ENCODE data around the gene AGK.
"Not testable (repeated sequence)": the region's sequence is repeated elsewhere in the genome, so short reads cannot be mapped to it uniquely, and the experiment has no call there.

The AGK gene

DNA sequence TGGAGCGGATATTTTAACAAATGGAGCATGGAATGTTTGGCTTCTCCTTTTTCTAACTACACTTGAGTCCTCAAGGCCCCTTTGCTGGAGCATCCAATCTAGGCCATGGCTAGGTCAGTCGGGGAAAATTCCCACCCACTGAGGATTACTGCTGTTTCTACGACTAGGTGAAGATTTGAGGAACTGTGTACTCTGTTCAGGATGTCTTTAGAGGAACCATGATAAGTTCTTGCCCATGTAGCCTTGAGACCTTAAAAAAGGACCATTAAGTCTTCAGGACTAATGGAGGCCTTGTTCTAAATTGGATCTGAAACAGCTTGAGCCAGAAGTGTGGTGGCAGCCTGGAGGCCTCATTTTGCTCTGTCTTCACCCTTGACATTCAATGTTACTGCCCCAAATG lies 6.2 kb downstream of the AGK start:
- no peak for DNase-seq

DNA sequence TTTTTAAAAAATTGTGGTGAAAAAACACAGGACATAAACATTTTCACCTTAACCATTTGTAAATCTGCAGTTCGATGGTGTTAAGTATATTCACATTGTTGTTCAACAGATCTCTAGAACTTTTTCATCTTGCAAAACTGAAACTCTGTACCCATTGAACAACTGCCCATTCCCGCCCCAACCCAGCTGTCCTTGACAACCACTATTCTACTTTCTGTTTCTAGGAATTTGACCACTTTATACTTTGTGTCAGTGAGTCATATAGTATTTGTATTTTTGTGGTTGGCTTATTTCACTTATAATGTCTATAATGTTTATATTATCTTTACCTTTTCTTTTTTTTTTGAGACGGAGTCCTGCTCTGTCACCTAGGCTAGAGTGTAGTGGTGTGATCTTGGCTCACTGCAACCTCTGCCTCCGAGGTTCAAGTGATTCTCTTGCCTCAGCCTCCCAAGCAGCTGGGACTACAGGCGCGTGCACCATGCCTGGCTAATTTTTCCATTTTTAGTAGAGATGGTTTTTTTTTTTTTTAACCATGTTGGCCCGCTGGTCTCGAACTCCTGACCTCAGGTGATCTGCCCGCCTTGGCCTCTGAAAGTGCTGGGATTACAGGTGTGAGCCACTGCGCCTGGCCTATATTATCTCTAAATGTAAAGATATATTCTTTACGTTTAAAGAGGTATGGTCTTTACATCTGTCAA lies 6.8 kb downstream of the AGK start:
- not testable (repeated sequence) for DNase-seq

DNA sequence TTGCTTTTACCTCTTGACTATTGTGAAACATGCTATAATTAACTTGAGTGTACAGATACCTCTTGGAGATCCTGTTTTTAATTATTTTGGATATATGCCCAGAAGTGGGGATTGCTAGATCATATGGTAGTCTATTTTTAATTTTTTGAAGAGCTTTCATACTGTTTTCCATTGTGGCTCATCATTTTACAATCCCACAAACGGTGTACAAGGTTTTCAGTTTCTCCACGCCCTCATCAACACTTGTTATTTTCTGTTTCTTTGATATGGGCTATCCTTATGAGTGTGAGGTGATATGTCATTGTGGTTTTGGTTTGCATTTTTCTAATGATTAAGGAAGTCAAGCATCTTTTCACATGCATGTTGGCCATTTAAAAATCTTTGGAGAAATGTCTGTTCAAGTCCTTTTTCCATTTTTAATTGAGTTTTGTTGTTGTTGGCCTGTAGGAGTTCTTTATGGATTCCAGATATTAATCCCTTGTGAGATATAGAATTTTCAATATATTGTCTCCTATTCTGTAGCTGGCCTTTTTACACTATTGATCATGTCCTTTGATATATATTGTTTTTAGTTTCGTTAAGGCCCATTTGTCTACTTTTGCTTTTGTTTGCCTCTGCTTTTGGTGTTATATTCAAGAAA lies 7.5 kb downstream of the AGK start:
- no peak for DNase-seq

DNA sequence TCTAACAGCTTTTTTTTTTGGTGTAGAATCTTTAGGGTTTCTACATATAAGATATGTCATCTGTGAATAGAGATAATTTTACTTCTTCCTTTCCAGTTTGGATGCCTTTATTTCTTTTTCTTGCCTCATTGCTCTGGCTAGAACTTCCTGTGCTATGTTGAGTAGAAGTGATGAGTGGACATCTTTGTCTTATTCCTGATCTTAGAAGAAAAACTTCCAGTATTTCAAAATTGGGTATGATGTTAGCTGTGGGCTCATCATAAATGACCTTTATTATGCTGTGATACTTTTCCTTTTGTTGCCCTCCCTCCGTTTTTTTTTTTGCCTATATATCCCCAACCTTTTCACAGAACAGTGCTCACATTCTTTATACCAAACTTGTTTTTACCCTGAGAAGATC lies 8.8 kb downstream of the AGK start:
- DNase-seq = no peak

DNA sequence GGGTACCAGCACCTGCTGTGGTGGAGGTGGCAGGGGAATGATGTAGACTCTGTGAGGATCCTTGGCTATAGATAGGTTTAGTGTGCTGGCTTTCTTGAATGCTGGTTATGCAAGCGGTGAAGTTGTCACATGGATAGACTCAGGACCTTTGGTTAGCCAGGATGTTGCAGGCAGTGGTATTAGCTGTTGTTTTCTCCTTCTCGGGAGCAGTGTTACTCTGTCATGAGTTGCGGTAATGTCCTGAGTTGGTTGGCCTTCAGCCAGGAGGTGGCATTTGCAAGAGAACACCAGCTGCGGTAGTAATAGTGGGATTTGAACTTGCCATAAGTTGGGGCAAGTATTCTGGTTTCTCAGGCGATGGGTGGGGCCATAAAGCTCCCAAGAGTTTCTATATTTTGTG lies 10.8 kb downstream of the AGK start:
- no peak for DNase-seq

DNA sequence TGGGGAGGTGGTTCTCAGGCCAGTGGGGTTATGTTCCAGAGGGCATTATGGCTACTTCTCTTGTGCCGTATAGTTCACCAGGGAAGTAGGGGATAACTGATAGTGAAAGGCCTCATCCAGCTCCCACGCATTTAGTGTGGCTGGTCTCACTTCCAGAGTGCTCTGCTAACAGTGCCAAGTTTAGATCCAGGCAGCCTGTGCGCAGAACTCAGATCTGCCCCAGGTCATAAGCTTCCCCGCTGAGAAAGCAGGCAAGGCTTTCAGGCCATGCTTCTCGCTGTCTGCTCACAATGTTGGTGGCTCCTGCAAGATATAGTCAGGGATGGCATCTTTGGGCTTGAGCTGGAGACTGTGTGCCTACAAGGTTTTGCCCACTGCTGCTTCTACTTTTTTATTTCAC lies 11.3 kb downstream of the AGK start:
- DNase-seq = no peak

DNA sequence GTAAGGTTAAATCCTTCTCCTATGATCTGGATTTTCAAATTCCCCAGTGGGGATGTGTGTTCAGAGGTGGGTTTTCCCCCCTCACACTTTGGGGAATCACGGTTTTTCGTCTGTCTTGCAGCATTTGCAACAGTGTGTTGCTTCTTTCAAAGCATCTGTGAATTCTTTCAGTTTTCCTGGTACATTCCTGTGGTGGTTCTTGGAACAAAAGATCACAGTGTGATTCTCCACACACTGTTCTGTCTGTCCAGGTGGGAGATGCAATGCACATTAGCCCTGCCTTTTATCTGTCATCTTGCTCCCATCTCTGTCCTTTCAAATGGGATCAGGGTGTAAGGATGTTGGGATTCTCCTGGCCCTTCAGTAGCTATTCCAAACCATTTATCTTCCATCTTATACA lies 11.8 kb downstream of the AGK start:
- no peak for DNase-seq

DNA sequence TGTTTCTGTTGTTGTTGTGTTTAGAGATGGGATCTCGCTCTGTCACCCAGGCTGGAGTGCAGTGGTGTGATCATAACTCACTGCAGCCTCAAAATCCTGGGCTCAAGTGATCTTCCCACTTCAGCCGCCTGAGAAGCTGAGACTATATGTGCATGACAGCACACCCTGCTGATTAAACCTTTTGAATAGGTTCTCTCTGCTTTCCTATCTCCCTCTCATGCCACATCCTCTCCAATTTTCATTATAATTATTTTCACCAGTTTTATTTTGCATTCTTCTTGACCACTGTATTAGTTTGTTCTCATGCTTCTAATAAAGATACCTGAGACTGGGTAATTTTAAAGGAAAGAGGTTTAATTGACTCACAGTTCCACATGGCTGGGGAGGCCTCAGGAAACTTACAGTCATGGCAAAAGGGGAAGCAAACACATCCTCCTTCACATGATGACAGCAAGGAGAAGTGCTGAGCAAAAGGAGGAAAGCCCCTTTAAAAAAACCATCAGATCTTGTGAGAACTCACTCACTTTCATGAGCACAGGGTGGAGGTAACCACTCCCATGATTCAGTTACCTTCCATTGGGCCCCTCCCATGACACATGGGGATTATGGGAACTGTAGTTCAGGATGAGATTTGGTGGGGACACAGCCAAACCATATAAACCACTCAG lies 12.9 kb downstream of the AGK start:
- DNase-seq = no peak

DNA sequence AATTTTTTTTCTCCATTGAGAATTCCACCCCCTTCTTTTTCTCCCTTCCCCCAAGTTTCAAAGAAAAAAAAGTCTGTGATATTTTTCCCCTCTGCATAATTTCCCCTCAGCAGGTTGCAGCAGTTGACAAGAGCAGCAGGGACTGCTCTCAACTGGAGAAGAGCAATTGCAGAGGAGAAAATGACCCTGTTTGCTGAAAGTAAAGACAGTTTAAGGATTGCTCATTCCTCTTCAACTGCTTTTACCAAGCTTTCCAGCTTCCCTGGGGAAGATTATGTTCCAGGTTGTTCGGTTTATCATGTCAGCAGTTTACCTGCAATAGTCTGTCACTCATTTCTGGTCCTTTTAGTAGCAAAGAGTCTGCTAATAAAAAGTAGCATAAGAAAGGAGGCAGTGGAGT lies 16.2 kb downstream of the AGK start:
- DNase-seq = no peak

DNA sequence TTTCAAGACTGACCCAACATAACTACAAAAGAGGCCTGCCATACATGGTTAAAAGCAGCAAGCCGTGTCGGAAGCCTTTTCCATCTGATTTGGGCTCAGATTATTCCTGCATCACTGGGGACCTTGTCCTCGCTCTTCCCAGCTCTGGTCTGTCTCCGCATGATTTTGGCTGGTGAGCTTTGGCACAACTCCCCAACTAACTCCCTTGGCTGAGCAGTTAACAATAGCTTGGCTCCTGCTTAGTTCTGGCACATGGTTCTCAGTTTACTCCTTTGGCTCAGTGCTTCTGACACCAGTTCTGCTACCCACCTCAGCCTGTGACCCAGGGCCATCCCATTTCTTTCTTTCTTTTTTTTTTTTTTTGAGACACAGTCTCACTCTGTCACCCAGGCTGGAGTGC lies 17.0 kb downstream of the AGK start:
- no peak for DNase-seq

DNA sequence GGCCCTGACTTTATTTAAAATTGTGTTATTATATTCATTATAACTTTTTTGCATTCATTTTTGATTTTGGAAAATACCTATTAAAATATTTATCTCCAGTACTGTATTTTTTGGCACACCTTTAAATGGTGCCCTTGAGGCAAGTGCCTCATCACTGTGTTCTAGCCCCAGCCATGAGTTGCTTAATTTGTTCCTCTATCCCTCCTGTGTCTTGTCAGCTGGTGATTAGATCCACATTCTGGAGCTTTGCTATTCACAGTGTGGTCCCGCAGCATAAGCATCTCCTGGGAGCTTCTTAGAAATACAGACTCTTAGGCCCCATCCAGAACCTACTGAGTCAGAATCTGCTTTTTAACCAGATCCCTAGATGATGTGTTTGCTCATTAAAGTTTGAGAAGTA lies 19.8 kb downstream of the AGK start:
- DNase-seq = no peak

DNA sequence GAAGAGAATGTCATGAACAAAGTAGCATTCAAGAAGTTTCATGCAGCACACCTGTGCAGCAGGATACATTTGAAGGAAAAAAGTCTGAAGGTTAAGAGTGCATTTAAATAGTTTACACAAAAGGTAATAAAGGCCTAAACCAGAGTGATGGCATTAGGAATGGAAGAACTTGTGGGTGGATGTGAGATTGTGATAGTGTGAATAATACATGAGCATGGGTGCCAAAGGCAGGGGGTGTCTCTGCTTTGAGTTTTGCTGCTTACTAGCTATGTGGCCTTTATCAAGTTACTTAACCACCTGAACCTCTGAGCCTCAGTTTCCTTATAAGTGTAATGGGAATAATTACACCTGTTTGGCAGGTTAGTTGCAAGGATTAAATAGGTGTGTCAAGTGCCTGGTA lies 21.0 kb downstream of the AGK start:
- DNase-seq = no peak

DNA sequence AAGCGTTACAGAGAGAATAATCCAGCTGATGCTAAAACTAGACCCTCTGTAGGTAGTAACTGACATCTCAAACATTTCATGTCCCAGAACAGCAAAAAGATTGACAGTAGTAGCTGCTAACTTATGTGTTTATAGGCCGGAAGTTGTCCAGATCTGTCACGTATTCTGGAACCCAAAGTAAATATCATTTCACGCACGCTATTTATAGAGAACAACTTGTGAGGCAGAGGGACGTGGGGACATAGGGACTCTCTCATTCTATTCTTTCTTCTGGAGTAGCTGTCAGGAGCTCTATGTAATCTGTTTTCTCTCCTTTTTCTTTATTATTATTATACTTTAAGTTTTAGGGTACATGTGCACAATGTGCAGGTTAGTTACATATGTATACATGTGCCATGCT lies 22.3 kb downstream of the AGK start:
- DNase-seq = no peak

DNA sequence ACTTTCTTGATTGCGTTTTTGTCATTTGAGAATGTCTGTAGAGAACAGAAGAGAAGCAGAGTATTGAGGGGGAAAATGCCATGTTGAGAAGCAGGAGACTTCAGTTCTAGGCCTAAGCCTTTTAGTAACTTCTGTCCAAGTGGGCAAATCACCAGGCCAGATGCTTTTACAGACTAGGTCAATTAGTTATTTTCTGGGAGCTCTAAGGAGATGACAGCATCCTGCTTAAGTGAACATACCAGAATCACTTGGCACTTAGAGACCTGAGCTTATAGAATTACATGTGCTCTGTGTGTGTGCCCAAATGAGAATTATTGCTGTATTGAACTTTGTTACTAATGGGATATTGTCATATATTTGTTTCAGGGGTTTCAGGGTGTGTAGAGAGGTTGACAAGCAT lies 24.0 kb downstream of the AGK start:
- DNase-seq = no peak

DNA sequence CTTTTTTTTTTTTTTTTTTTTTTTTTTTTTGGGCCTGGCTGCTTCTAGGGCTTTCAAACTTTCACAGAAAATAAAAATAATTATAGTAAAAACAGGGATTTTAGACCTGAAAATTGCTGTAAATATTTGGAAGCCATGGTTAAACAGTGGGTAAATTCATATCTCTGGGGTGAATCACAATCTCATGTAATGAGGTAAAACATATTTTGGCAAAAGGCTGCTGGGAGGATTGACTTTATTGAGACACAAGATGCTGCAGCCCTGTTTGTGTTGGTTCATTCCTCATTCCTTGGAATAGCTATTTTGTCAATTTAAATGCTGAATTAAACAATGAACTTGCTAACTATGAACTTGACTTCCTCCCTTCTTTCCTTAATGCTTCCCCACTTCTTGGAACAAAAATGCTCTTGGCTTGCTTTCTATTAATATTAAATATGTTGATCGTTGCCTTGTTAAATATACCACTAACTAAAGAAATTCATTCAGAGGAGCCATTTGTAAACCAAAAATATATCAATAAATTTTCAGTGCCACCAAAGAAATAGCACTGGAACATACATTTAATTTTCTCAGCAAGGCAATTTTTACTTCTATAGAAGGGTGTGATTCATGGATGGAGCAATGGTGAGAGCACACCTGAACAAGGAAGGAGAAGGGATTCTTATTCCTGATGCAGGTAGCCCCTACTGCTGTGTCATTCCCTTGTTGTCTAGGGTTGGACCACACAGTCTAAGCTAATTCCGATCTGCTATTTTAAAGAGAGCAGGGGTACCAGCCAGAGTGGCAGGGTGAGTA lies 24.6 kb downstream of the AGK start:
- no peak for DNase-seq

DNA sequence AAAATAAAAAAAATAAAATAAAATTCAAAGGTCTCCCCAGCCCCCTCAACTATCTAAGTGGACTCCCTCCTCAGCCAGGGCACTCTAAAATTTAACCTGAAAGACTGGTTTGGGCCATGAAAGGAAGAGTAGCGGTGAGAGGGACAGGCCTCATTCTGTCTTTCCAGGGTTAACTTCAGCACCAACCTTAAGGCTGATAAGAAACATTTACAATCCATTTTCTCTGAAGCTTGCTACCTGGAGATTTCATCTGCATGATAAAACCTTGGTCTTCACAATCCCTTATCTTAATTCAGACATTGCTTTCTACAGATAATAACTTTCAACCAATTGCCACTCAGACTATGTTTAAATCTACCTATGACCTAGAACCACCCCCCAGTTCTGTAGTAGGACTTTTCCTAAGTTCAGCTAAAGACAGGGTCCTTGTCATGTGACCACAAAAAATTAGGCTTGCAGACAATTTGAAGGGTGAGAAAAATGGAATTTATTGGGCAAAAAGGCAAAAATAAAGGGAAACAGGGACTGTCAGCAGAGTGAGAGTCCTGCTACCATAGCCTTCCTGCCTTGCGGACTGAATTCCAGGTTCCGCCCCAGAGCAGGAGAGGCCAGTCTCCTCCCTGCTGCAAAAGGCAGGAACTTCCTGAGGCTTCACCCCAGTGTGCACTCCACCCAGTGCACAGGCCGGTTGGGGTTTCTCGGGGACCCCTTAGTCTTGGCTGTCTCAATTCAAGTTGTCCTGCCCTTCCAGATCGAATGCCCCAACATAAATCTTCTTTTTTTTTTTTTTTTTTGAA lies 26.0 kb downstream of the AGK start:
- no peak for DNase-seq

DNA sequence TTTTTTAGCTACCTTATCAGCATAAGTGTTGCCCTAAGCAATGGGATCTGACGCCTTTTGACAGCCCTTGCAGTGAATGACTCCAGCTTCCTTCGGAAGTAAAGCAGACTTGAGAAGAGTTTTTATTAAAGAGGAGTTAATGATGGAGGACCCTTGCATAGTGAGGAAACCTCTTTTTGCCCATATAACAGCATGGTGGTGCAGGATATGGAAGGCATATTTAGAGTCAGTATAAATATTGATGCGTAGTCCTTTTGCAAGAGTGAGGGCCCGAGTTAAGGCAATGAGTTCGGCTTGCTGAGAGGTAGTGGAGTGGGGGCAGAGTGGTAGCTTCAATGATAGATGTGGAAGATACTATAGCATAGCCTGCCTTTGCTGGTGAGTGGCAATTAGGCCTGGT lies 28.7 kb downstream of the AGK start:
- not testable (repeated sequence) for DNase-seq

DNA sequence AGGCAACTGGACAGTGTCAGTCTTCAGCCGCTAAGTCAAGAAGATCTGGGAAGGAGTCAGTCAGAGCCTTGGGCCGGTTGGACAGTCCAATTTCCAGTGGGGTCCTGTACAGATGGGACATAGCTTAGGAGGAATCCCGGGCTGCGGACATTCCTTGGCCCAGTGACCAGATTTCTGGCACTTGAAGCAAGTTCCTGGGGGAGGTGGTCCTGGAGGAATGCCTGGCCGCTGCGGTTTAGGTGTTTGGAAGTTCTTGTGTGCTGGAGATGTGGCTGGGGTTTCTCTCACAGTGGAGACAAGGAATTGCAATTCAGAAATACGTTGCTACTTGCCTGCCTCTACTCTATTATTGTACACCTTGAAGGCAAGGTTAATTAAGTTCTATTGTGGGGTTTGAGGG lies 30.9 kb downstream of the AGK start:
- not testable (repeated sequence) for DNase-seq

DNA sequence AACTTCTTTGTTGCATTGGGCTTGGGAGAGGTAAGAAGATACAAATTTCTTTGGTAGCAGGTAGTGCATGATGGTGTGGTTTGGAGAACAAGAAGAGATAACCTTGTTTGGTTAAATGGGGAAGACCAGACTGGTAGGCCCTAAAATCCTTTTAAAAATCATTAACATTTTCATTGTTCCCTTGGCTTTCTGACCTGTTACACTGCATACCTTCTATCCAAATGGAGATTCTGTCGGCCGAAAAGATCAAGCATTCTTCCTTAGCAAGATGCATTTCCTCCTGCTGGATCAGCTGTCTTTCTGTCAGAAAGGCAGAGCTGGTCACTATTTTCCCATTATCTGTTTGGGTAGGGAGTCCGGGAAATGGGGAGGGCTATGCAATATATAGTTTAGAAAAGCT lies 33.7 kb downstream of the AGK start:
- DNase-seq = no peak

DNA sequence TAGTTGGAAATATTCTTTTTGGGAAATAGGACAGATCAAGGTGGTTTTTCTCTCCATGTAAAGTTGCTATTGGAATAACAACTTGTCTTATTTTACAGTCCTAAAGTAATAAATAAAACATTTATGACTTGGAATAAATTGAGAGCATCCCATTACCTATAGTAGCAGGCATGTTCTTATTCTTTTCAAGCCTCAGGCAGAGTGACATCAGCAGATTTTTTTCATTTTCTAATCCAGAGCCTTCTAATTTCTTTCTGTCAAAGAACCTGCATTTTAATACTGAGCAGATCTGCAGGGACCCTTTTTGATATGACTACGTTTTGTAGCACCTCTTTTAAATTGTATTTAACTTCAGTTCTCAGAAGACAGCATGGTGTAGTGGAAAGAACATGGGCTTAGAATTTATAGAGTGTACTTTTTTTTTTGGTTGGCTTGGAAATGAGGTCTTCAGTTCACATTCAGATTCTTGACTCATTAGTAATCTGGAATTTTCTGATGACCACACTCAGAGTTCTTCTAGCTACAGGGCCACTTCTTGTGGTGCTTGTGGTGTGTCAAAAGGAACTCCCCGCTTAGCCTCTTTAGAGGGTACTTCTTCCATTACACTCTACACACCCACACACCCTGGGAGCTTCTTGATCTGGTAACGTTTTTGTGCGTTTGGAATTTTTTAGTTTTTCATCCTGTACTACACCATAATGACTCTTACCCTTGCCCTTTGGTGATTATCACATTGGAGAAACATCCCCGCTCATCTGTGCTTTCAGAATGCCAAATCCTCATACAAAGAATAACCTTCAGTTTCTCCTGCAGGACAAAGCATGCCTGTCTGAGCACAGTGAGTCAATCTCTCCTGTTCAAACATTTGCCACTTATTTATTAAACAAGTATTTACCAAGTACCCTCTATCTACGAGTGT lies 34.6 kb downstream of the AGK start:
- peak; percentile 65 for DNase-seq

DNA sequence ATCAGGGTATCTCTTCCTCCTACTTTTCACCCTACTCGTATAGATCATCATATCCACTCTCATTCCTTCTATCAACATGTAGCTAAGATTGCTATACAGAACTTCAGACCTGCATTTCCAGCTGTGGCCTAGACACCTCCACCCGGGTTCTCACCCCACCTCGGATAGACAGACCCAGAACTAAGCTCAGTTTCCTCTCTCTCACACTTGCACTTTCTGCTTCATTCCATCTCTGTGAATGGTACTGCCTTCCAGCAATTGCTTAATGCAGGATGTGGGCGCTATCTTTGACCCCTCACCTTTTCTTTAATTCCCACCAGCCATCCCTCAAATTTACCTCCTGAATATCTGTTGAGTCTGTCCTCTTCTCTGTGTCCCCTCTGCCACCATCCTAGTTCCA lies 35.7 kb downstream of the AGK start:
- no peak for DNase-seq

DNA sequence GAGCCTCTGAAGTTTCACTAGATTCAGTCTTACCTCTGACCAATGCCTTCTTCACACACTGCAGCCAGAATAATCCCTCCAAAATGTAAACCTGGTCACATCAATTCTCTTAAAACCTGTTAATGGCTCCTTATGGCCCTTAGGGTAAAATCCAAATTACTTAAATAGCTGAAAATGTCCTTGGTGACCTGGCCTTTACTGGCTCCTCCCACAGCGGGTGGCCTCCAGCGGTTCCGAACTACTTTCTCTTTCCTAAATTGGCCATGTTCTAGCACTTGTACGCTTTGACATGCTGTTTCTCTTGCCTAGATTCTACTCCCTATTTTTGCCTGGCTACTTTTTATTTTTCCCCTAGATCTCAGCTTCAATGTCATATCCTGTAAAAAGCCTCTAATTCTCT lies 36.1 kb downstream of the AGK start:
- no peak for DNase-seq

Measured in amniotic stem cell (primary cell).